Chondrocyte (in vitro differentiated cells): ENCODE data around the gene MAPK4. TPM values are rescaled to one million over a fixed set of nuclear protein-coding genes. Genes with fewer than 3 reads are reported as not detected.
A peak's percentile ranks its signal among the peaks of the same experiment; 100 is the strongest.
"Not testable (repeated sequence)": the region's sequence is repeated elsewhere in the genome, so short reads cannot be mapped to it uniquely, and the experiment has no call there.

Source experiments
- DNase-seq: peaks from one replicate; pipeline ENCODE4 v3.0.0; 2021; ENCODE audit warnings: mixed read lengths, low spot score
- H3K27ac Mint-ChIP-seq: one replicate; pipeline ENCODE4 v1.8.0; 2021; ENCODE audit warnings: mild to moderate bottlenecking, moderate library complexity, mixed read lengths; ENCODE audit not compliant: unreplicated experiment
- H3K27me3 Mint-ChIP-seq: 2 replicates; pipeline ENCODE4 v1.8.0; 2021; ENCODE audit warnings: low read depth, mixed read lengths
- H3K36me3 Mint-ChIP-seq: 2 replicates; pipeline ENCODE4 v1.8.0; 2021; ENCODE audit warnings: low read depth, mixed read lengths
- H3K4me1 Mint-ChIP-seq: 2 replicates; pipeline ENCODE4 v1.8.0; 2021; ENCODE audit warnings: low read depth, mild to moderate bottlenecking, mixed read lengths
- H3K4me3 Mint-ChIP-seq: one replicate; pipeline ENCODE4 v1.8.0; 2021; ENCODE audit warnings: mild to moderate bottlenecking, moderate library complexity, mixed read lengths; ENCODE audit not compliant: unreplicated experiment
- H3K9me3 Mint-ChIP-seq: 2 replicates; pipeline ENCODE4 v1.8.0; 2021; ENCODE audit warnings: low read depth, mixed read lengths
- long read RNA-seq: library from polyadenylated mRNA; stranded (forward); transcript quantifications from one replicate; pipeline ENCODE4 v2.0.0, GENCODE V29; 2021
- total RNA-seq: library from RNA; stranded (reverse); gene quantifications from 3 replicates; pipeline ENCODE4 v1.2.1, GENCODE V29; 2021
- TF ChIP-seq, protein P1 (sequence below): fragments of 200-600 bp; sonication (generic); IDR thresholded peaks from 2 replicates; pipeline ENCODE4 v1.5.0; 2021; ENCODE audit warnings: antibody characterized with exemption, mild to moderate bottlenecking, moderate library complexity

Gene MAPK4
- total RNA-seq, result 0.28 to 0.30 TPM in 2 of 3 replicates, not detected in the other
- long read RNA-seq, result 0 reads

DNA sequence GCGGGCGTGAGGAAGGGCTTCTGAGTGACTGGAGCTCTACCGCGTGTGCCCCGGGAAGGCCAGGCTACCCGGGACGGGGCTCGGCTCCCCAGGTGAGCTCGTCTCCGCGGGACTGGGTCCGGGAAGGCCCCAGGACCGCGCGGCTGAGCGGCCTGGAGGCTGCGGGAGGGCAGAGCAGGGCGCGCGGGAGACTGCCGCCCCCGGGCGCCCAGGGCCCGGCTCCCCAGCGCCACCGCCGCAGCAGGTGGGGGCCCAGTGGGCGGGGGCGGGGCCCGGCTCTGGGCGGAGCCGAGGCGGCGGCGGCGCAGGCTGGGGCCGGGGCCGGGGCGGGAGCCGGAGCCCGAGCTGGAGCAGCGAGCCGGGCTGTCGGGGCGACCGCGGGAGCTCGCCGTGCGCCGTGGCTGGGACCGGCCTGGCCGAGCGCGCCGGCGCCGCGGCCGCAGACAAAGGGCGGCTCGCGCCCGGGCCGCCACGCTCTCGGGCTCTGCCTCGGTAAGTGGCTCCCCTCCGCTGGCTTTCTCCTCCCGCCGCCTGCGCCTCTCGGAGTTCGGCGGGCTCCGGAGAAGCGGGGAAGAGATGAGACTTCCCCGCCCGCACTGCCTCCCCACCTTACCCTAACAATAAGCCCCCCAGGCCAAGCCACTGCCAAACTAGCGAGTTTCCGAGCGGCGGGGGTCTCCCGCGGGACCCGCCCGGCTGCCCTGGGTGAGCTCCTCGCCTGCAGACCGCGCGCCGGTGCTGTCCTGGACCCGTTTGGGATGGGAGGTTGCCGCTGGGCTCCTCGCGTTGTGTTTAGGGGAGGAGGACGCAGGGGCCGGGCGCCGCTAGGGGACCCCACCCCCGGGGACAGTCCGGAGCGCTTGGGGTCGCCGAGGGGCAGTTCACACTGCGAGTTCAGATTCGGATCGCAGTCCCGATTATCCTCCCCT is at the start of gene MAPK4:
Gene MAPK4, plus strand, starts transcription at position 336 of the 929 bp plus-strand sequence. CDS start 103,872 bp downstream, outside the sequence.
- TF ChIP-seq, protein P1, sequence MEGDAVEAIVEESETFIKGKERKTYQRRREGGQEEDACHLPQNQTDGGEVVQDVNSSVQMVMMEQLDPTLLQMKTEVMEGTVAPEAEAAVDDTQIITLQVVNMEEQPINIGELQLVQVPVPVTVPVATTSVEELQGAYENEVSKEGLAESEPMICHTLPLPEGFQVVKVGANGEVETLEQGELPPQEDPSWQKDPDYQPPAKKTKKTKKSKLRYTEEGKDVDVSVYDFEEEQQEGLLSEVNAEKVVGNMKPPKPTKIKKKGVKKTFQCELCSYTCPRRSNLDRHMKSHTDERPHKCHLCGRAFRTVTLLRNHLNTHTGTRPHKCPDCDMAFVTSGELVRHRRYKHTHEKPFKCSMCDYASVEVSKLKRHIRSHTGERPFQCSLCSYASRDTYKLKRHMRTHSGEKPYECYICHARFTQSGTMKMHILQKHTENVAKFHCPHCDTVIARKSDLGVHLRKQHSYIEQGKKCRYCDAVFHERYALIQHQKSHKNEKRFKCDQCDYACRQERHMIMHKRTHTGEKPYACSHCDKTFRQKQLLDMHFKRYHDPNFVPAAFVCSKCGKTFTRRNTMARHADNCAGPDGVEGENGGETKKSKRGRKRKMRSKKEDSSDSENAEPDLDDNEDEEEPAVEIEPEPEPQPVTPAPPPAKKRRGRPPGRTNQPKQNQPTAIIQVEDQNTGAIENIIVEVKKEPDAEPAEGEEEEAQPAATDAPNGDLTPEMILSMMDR, result no peak
- peaks cover 62% of the 10 kb centered on the region for H3K27me3 Mint-ChIP-seq

DNA sequence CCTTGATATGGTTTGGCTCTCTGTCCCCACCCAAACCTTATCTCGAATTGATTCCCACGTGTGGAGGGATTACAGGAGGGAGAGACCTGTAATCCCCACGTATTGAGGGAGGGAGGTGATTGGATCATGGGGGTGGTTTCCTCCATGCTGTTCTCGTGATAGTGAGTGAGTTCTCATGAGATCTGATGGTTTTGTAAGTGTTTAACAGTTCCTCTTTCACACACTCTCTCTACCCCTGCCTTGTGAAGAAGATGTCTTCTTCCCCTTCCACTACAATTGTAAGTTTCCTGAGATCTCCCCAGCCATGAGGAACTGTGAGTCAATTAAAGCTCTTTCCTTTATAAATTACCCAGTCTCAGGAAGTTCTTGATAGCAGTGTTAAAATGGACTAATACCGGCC is 42.6 kb upstream of the MAPK4 start:
- not testable (repeated sequence) for H3K27ac Mint-ChIP-seq, H3K4me1 Mint-ChIP-seq, DNase-seq

More for the DNA sequence above, at the start of gene MAPK4:
- peak; percentile 86 for DNase-seq
- peak within 1 kb of the TSS; percentile 72 for H3K4me3 Mint-ChIP-seq
- peaks cover 6% of the 10 kb centered on the region for H3K4me1 Mint-ChIP-seq
- peaks cover 8% of the 10 kb centered on the region for H3K36me3 Mint-ChIP-seq
- H3K27ac Mint-ChIP-seq, result no peak within 1 kb of the TSS
- peaks cover 11% of the 10 kb centered on the region for H3K9me3 Mint-ChIP-seq

DNA sequence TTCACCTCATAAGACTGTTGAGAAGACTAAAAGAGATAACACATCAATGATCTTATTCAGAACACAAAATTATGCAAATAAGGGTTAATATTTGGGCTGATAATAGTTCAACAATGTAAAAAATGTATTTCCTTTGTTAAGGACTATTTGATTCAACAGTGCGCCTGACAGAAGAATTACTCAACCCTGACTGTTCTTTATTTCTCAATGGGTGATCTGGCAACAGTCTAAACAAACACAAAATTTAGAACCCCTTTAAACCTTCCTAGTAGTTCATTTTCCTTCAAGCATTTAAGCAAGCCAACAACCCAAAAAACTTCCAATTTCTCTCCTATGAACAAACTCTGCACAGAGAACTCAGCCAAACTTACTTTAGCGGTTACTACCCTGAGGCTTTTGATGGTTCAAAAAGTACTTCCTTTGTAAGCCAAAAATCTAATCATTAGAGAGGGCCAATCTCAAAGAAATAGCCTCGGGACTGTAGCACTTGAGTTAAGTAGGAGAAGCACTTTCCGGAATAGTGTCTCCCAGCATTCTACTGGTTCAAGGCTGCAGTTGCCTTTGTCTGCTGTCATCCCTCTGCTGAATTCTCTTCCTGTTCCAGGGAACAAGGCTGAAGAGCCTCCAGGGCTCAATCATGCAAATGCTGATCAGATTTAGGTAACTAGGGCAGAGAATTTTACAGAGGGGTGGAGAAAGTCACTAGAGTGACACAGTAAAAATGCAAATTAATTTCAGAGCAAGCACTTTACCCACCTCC is 40.9 kb upstream of the MAPK4 start:
- H3K27me3 Mint-ChIP-seq, result peaks cover 7% of the 10 kb centered on the region

More for the DNA sequence above, 42.6 kb upstream of the MAPK4 start:
- H3K4me3 Mint-ChIP-seq, H3K9me3 Mint-ChIP-seq, H3K27me3 Mint-ChIP-seq, H3K36me3 Mint-ChIP-seq: not testable (repeated sequence)

DNA sequence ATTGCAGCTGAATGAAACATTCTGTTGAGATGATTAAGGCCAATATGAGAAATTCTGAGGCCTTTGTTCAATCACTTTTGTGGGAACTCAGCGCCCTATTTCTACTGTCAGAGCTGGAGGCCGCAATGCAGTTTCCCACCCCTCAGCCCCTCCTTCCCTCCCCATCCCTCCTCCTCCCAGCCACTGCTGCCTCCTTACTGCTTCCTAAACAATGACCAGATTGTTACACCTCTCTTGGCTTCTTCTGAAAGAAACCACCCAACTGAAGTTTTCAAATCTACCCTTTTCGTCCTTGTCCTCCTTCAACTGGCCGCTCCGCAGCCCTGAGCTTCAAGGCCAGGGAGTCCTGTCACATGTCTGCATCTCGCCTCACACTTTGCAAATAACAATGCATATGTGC is 36.7 kb upstream of the MAPK4 start:
- Mint-ChIP-seq H3K36me3 (no peaks in the 10 kb centered on the region), H3K27me3 (peaks cover 8% of the 10 kb centered on the region), H3K4me3 (no peak overlapping the region), H3K27ac (no peak overlapping the region), H3K9me3 (no peaks in the 10 kb centered on the region), H3K4me1 (no peaks in the 10 kb centered on the region)
- DNase-seq, result no peak
- TF ChIP-seq, protein P1, result no peak

More for the DNA sequence above, 40.9 kb upstream of the MAPK4 start:
- Mint-ChIP-seq H3K27ac (no peak overlapping the region), H3K36me3 (no peaks in the 10 kb centered on the region), H3K4me3 (no peak overlapping the region), H3K9me3 (no peaks in the 10 kb centered on the region), H3K4me1 (no peaks in the 10 kb centered on the region)
- TF ChIP-seq, protein P1, result no peak
- DNase-seq, result no peak

DNA sequence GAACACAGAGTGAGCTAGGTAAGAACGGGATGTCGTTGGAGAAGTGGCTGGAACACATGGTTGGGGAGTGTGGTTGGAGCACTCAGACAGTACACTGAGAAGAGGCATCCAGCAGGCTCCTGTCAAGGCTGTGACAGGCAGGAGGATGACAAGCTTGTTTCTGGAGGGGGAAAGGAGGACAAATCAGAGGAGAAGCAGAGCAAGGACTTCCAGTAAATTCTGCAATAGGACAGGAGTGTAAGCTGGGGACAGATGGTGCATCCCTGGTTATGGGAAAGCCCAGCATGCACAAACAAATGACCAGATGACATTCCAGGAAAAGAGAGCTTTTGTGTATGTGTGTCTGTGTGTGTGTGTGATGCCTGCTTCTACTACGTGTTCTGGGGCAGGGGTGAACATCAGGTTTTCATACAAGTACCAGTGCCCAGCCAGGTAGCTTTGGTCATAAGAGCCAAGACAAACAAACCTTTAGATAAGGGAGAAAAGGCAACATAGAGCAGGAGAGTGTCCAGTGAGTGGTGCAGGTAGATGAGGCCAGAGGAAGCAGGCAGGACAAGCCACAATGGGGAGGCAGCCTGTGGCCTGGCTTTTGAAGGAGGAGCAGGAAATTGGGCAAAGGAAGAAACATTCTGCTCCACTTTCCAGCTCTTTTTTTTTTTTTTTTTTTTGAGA is 32.1 kb upstream of the MAPK4 start:
- peaks cover under 1% of the 10 kb centered on the region for H3K36me3 Mint-ChIP-seq
- no peaks in the 10 kb centered on the region for H3K4me1 Mint-ChIP-seq
- H3K27ac Mint-ChIP-seq, result no peak overlapping the region
- H3K4me3 Mint-ChIP-seq, result no peak overlapping the region
- DNase-seq, result no peak
- peaks cover 20% of the 10 kb centered on the region for H3K27me3 Mint-ChIP-seq
- H3K9me3 Mint-ChIP-seq, result peaks cover 1% of the 10 kb centered on the region
- TF ChIP-seq, protein P1, result no peak
